22Rv1 (cell line): ENCODE data around the gene ZNF484.
"Not testable (repeated sequence)": the region's sequence is repeated elsewhere in the genome, so short reads cannot be mapped to it uniquely, and the experiment has no call there.

Source experiments
- H3K27ac ChIP-seq: fragments of 450-650 bp; 2 replicates; pipeline ENCODE4 v1.5.1; 2017
- CTCF ChIP-seq: fragments of 450-650 bp; IDR thresholded peaks from 2 replicates; pipeline ENCODE4 v1.5.1; 2017; ENCODE audit warnings: mild to moderate bottlenecking
- ZFX ChIP-seq: fragments of 450-650 bp; IDR thresholded peaks from 2 replicates; pipeline ENCODE4 v1.6.1; 2017; ENCODE audit warnings: antibody characterized with exemption, borderline replicate concordance

ZNF484 gene

GRCh38 chr9:92804727-92805126 is 73.1 kb downstream of the ZNF484 start:
- TF ChIP-seq CTCF (no peak), ZFX (no peak)
- H3K27ac ChIP-seq = no peak overlapping the region

- TF ChIP-seq ZFX (no peak), CTCF (no peak)
- H3K27ac ChIP-seq = no peak overlapping the region
Measured at GRCh38 chr9:92798358-92798757, 79.5 kb downstream of the ZNF484 start.

GRCh38 chr9:92796337-92796804 is 81.5 kb downstream of the ZNF484 start:
- H3K27ac ChIP-seq = not testable (repeated sequence)

- no peak for TF ChIP-seq ZFX
- no peak for TF ChIP-seq CTCF
- no peak overlapping the region for H3K27ac ChIP-seq
Measured at GRCh38 chr9:92795598-92796336, 82.1 kb downstream of the ZNF484 start.
